GM12875 (cell line): ENCODE data around the gene MEIG1.
"Not testable (repeated sequence)": the region's sequence is repeated elsewhere in the genome, so short reads cannot be mapped to it uniquely, and the experiment has no call there.

Experiments used
- H3K4me3 ChIP-seq: one replicate; pipeline ENCODE4 v1.5.1; 2011; ENCODE audit warnings: low read depth, low read length, control low read depth
- TF ChIP-seq, protein P1 (sequence below): IDR thresholded peaks from 2 replicates; pipeline ENCODE4 v1.5.1; 2011; ENCODE audit warnings: low read depth, mild to moderate bottlenecking, control low read depth, inconsistent platforms, low read length, moderate library complexity, borderline replicate concordance; ENCODE audit not compliant: insufficient read depth

MEIG1 gene

DNA sequence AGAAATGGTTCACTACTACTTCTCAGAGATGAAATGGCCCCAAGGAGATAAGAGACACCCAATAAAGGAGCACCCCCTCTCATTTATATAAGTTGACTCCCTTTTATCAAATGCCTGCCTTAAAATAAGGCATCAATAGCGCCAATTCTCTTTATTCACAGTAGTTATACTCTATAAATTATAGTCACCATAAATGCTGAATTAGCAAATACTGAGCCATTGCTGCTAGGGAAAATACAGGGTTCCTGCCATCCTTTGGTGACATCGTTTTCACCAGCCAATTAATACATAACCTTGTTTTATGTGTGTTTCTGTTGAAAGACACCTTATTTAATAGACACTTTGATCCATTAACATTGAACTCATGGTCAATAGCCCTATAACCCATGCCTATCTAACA is 33.9 kb upstream of the MEIG1 start:
- H3K4me3 ChIP-seq = no peak overlapping the region
- TF ChIP-seq, protein P1, sequence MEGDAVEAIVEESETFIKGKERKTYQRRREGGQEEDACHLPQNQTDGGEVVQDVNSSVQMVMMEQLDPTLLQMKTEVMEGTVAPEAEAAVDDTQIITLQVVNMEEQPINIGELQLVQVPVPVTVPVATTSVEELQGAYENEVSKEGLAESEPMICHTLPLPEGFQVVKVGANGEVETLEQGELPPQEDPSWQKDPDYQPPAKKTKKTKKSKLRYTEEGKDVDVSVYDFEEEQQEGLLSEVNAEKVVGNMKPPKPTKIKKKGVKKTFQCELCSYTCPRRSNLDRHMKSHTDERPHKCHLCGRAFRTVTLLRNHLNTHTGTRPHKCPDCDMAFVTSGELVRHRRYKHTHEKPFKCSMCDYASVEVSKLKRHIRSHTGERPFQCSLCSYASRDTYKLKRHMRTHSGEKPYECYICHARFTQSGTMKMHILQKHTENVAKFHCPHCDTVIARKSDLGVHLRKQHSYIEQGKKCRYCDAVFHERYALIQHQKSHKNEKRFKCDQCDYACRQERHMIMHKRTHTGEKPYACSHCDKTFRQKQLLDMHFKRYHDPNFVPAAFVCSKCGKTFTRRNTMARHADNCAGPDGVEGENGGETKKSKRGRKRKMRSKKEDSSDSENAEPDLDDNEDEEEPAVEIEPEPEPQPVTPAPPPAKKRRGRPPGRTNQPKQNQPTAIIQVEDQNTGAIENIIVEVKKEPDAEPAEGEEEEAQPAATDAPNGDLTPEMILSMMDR = no peak

DNA sequence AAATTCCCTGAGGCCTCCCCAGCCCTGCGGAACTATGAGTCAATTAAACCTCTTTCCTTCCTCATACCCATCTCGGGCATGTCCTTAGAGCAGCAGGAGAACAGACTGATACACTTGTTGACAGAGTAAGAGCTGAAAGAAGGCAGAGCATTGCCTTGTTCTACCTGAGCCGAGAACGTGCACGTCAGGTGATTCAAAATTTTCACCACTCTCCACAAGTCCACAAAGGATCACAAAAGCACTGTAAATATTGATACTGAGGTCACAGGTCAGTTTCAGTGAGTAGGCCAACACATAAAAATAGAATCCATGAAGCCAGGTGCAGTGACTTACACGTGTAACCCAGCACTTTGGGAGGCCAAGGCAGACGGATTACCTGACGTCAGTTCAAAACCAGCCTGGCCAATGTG is 33.1 kb upstream of the MEIG1 start:
- H3K4me3 ChIP-seq = no peak overlapping the region
- TF ChIP-seq, protein P1 = no peak

DNA sequence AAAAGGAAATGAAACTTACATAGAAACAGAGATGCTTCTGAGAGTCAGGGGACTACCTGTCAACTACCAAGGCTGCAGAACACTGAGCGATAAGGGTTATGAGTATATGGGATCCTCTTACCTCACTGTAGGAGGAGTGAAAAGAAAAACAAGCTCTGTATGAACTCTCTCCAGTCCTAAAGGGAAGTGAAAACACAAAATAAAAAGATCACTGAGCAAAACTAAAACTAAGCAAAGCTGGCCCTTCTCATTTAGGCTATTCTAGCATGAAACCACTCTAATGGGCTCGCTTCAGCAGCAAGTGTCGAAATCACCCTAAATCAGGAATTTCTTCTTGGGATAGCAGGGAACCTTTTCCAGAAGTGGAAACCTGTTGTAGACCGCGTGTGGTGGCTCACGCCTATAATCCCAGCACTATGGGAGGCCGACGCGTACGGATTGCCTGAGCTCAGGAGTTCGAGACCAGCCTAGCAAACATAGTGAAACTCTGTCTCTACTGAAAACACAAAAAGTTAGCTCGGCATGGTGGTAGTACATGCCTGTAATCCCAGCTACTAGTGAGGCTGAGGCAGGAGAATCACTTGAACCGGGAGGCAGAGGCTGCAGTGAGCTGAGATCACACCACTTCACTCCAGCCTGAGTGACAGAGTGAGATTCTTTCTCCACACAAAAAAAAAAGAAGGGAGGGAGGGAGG is 32.3 kb upstream of the MEIG1 start:
- TF ChIP-seq, protein P1 = no peak
- peak overlapping the region; percentile 6 for H3K4me3 ChIP-seq

DNA sequence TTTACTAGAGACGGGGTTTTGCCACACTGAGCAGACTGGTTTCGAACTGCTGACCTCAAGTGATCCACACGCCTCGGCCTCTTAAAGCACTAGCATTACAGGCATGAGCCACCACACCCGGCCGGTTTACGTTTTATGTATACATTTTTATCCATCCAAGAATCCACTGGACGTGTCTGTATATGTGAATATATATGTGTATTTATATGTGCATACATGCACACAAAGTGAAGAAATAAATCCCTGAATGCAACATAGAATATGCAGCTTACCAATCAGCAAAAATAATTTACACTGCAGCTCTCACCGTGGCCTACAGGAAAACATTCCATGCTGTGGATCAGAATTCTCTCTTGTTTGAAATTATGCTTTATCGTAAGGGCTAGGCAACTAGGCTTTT is 28.6 kb upstream of the MEIG1 start:
- TF ChIP-seq, protein P1 = no peak
- H3K4me3 ChIP-seq = no peak overlapping the region

DNA sequence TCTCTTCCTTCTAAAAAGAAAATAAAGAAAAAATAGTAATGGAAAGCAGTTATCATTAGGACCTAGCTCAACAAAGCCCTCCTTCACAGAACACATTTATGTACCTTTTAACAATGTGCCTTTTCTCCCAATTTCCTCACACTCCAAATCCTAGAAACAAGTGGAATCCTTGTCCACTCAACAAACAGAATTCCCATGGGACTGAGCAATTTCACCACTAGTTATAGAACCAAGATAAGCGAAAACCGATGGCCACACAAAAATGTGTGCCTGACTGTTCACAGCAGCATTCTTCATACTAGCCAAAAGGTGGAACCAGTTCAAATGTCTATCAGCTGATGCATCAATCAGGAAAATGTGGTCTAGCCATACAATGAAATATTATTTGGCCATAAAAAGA is 22.6 kb upstream of the MEIG1 start:
- H3K4me3 ChIP-seq = no peak overlapping the region
- TF ChIP-seq, protein P1 = no peak

DNA sequence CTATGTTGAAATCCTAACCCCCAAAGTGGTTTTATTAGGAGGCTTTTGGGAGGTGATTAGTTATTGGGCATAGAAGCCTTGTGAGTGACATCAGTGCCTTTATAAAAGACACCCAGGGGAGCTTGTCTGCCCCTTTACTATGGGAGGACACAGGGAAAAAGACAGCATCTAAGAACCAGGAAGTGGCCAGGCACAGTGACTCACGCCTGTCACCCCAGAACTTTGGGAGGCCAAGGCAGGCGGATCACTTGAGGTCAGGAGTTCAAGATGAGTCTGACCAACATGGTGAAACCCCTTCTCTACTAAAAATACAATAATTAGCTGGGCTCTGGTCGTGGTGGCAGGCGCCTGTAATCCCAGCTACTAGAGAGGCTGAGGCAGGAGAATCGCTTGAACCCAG is 20.2 kb upstream of the MEIG1 start:
- H3K4me3 ChIP-seq = not testable (repeated sequence)

DNA sequence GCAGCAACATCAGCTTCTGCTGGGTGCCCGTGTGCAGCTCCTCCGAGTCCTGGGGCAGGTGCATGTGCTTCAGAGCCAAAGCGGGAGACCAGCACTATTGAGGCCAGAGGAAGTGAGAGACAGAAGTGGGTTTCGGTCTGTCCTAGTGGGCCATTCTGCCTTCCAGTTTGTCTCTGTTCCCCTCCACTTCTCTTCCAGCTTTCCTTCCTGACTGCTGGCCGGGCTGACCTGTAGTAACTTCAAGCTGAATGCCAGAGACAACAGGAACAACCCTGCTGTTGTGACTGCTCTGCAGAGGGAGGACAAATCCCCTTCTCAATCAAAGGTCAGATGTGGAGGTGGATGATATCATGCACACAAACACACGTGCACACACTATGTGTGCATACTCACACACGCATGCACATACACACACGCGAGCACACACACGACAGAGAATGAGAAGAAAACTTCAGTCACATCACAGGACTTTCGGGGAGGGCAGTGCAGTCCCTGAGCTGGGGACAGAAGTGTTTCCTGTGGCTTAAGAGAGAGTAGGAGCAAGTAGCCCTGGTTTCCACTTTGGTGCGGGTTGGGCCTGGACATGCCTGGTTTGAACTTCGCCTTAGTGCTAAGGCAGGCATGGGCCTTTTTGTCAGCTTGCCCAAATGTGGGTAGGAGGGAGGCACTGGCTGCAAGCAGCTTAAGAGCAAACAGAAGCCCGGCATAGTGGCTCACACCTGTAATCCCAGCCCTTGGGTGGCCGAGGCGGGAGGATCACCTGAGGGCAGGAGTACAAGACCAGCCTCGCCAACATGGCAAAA is 16.8 kb upstream of the MEIG1 start:
- H3K4me3 ChIP-seq = not testable (repeated sequence)

DNA sequence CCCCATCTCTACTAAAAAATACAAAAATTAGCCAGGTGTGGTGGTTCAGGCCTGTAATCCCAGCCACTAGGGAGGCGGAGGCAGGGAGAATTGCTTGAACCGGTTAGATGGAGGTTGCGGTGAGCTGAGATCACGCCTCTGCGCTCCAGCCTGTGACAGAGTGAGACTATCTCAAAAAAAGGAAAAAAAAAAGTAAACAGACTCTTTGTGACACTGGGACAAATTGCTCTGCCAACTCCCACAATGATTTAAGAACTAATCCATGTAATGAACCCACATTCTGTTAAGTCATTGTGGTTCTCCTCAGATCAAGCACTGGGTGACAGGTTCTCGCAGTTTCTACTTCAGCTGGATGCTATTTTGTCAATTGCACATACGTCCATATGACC is 16.2 kb upstream of the MEIG1 start:
- H3K4me3 ChIP-seq = not testable (repeated sequence)
